A673 (cell line): ENCODE measurements around the gene CIP2A. TPM values are rescaled to one million over a fixed set of nuclear protein-coding genes. Genes with fewer than 3 reads are reported as not detected.

ENCODE experiments used
- BruUV-seq: library from RNA; stranded (reverse); fragments of 400-500 nt; replicated peaks from 2 replicates; lab custom pipeline; 2021; lab: Mats Ljungman, UMichigan
- CTCF ChIA-PET: fragments of 300-600 bp; sonication (Branson Sonifier 250); formaldehyde crosslinking; loops from one replicate; lab custom pipeline; 2022; ENCODE audit warnings: antibody characterized with exemption; lab: Charles Lee
- POLR2A ChIA-PET: fragments of 300-600 bp; sonication (Branson Sonifier 250); formaldehyde crosslinking; loops from one replicate; lab custom pipeline; 2022; ENCODE audit warnings: antibody characterized with exemption; ENCODE audit not compliant: low non-redundant PET; lab: Charles Lee
- DNase-seq: peaks from one replicate; pipeline ENCODE4 v3.0.0-alpha.2; 2015; ENCODE audit warnings: low spot score
- H3K27ac ChIP-seq: fragments of 200-600 bp; sonication (generic); 2 replicates; pipeline ENCODE4 v1.5.1; 2016; ENCODE audit warnings: mixed run types, low read depth, mild to moderate bottlenecking, mixed read lengths, antibody characterized with exemption, low read length; ENCODE audit not compliant: poor library complexity, severe bottlenecking
- H3K27me3 ChIP-seq: fragments of 200-600 bp; sonication (generic); replicated peaks from 2 replicates; pipeline ENCODE4 v1.6.1; 2017; ENCODE audit warnings: mixed run types, low read depth, mild to moderate bottlenecking, mixed read lengths, antibody characterized with exemption, low read length; ENCODE audit not compliant: insufficient read depth, poor library complexity
- H3K36me3 ChIP-seq: fragments of 200-600 bp; sonication (generic); 2 replicates; pipeline ENCODE4 v1.6.1; 2016; ENCODE audit warnings: mixed run types, mild to moderate bottlenecking, mixed read lengths, antibody characterized with exemption, low read length; ENCODE audit not compliant: insufficient read depth, poor library complexity, severe bottlenecking
- H3K4me1 ChIP-seq: fragments of 200-600 bp; sonication (generic); 2 replicates; pipeline ENCODE4 v1.6.1; 2017; ENCODE audit warnings: mixed run types, mild to moderate bottlenecking, mixed read lengths, antibody characterized with exemption, low read length; ENCODE audit not compliant: insufficient read depth, poor library complexity, severe bottlenecking
- H3K4me3 ChIP-seq: fragments of 200-600 bp; sonication (generic); 2 replicates; pipeline ENCODE4 v1.5.1; 2016; ENCODE audit warnings: low read depth, mixed run types, mild to moderate bottlenecking, mixed read lengths, low read length; ENCODE audit not compliant: poor library complexity, severe bottlenecking
- H3K9me3 ChIP-seq: fragments of 200-600 bp; sonication (generic); 2 replicates; pipeline ENCODE4 v1.6.1; 2016; ENCODE audit warnings: mixed run types, low read depth, mild to moderate bottlenecking, mixed read lengths, antibody characterized with exemption, low read length; ENCODE audit not compliant: poor library complexity, severe bottlenecking
- EZH2 ChIP-seq: fragments of 200-600 bp; sonication (generic); IDR thresholded peaks from 2 replicates; pipeline ENCODE4 v1.6.1; 2017; ENCODE audit warnings: borderline replicate concordance, low read depth, mild to moderate bottlenecking, mixed read lengths, antibody characterized with exemption, low read length; ENCODE audit not compliant: poor library complexity, severe bottlenecking
- intact Hi-C: fragments of 100-400 bp; cut with micrococcal nuclease; formaldehyde crosslinking; loops from one replicate; pipeline ENCODE4 v1.10.0; 2022; ENCODE audit not compliant: unreplicated experiment
- total RNA-seq: library from RNA; stranded (reverse); gene quantifications from 2 replicates; pipeline ENCODE4 v1.2.3, GENCODE V29; 2021
- TF ChIP-seq, protein P1 (sequence below): fragments of 300-800, 200-600 bp; sonication (generic); conservative IDR thresholded peaks from 2 replicates; pipeline ENCODE4 v1.5.1; 2017; ENCODE audit warnings: low read depth, mild to moderate bottlenecking, antibody characterized with exemption, low read length, moderate library complexity, mixed read lengths

Gene CIP2A
- total RNA-seq, 1 experiment from 2014 or later, result 68.4 TPM

- intact Hi-C loops, result no loop called here
- ChIA-PET CTCF (no interaction called here), POLR2A (no interaction called here)
- H3K4me3 ChIP-seq, result no peak overlapping the region
- BruUV-seq, result no TSS peak
- no peak for DNase-seq
- peaks cover 9% of the 10 kb centered on the region for H3K36me3 ChIP-seq
- H3K27ac ChIP-seq, result no peak overlapping the region
- H3K4me1 ChIP-seq, result peaks cover 2% of the 10 kb centered on the region
- no peaks in the 10 kb centered on the region for H3K9me3 ChIP-seq
- no peaks in the 10 kb centered on the region for H3K27me3 ChIP-seq
- TF ChIP-seq, protein P1, sequence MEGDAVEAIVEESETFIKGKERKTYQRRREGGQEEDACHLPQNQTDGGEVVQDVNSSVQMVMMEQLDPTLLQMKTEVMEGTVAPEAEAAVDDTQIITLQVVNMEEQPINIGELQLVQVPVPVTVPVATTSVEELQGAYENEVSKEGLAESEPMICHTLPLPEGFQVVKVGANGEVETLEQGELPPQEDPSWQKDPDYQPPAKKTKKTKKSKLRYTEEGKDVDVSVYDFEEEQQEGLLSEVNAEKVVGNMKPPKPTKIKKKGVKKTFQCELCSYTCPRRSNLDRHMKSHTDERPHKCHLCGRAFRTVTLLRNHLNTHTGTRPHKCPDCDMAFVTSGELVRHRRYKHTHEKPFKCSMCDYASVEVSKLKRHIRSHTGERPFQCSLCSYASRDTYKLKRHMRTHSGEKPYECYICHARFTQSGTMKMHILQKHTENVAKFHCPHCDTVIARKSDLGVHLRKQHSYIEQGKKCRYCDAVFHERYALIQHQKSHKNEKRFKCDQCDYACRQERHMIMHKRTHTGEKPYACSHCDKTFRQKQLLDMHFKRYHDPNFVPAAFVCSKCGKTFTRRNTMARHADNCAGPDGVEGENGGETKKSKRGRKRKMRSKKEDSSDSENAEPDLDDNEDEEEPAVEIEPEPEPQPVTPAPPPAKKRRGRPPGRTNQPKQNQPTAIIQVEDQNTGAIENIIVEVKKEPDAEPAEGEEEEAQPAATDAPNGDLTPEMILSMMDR, result no peak
- no peak for TF ChIP-seq EZH2
Observed at GRCh38 chr3:108569336-108569735, 19.9 kb downstream of the CIP2A start.

DNA sequence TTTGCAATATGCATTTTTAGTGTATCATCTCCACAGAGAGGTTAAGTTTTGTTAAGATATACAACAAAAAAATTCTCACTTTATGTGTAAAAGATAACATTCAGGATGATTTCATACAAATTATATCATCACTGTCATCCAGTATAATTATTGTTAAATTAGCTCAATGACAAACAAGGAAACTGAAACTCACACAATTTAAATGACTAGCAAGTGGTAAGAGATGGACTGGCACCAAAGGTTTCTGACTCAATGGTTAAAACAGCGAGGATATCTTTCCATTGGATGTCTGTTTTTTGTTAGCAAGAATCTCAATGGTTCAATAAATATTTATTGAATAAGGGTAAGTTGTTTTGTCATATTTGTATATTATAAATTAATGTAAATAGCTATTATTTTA lies 22.6 kb downstream of the CIP2A start:
- Histone ChIP-seq H3K27ac (no peak overlapping the region), H3K4me1 (peaks cover 3% of the 10 kb centered on the region), H3K27me3 (no peaks in the 10 kb centered on the region), H3K9me3 (no peaks in the 10 kb centered on the region), H3K4me3 (no peak overlapping the region), H3K36me3 (peaks cover 16% of the 10 kb centered on the region)
- ChIA-PET POLR2A (no interaction called here), CTCF (no interaction called here)
- intact Hi-C loops, result no loop called here
- BruUV-seq, result no TSS peak
- no peak for DNase-seq
- TF ChIP-seq, protein P1, result no peak
- TF ChIP-seq EZH2, result no peak

DNA sequence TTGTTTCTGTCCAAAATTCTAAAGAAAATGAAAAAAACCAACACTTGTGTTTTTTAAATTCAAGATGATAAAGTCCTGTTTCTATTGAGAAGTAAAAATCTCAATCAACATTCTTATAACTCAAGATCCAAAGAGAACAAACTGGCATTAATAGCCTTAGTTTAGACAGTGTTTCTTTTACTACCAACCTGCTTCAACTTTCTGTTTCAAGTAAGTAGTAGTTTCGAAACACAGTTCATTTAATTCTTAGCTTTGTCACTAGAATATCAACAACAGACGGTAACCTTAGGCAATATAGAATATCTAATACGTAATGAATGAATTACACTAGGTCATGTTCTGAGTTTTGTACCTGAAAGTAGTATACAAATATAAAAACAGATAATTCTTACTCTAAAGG lies 23.7 kb downstream of the CIP2A start:
- no peaks in the 10 kb centered on the region for H3K9me3 ChIP-seq
- no peak for DNase-seq
- peaks cover 26% of the 10 kb centered on the region for H3K36me3 ChIP-seq
- BruUV-seq, result no TSS peak
- ChIA-PET CTCF (no interaction called here), POLR2A (no interaction called here)
- no peak for TF ChIP-seq EZH2
- no peak overlapping the region for H3K4me3 ChIP-seq
- intact Hi-C loops, result no loop called here
- no peaks in the 10 kb centered on the region for H3K27me3 ChIP-seq
- H3K27ac ChIP-seq, result no peak overlapping the region
- H3K4me1 ChIP-seq, result peaks cover 3% of the 10 kb centered on the region

DNA sequence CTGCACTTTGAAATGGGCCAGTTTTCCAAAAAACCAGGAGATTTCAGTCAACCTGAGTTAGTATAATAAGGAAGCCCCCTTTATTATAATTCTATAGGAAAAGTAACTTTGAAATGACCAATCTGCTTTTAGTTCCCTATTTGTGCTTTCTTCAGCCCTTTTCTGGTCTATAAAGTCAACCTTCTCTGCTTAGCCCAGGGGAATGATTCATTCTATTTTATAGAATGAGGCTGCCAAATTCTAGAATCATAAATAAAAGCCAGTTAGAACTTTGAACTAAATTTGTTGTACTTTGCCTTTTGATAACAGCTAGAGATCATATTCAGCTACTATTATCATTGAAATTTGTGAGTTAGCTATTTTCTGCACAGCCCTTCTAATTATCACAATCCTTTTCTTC lies 24.7 kb downstream of the CIP2A start:
- TF ChIP-seq, protein P1, result no peak
- no peak for TF ChIP-seq EZH2
- H3K27ac ChIP-seq, result no peak overlapping the region
- intact Hi-C loops, result no loop called here
- H3K9me3 ChIP-seq, result no peaks in the 10 kb centered on the region
- no peak for DNase-seq
- peaks cover 33% of the 10 kb centered on the region for H3K36me3 ChIP-seq
- POLR2A ChIA-PET, result no interaction called here
- H3K27me3 ChIP-seq, result no peaks in the 10 kb centered on the region
- no peak overlapping the region for H3K4me3 ChIP-seq
- H3K4me1 ChIP-seq, result peaks cover 3% of the 10 kb centered on the region
- no TSS peak for BruUV-seq
- CTCF ChIA-PET, result interaction anchor here (0.5 kb wide), 1 partner anchor 55 kb away, joined by 3 read pairs; no protein-coding TSS in a partner anchor
